ENCODE measurements around the gene TEP1. TPM values are rescaled to one million over a fixed set of nuclear protein-coding genes. Genes with fewer than 3 reads are reported as not detected.

Gene TEP1
- total RNA-seq, 2 donors from 2014 or later, result 13.1 to 17.1 TPM

GRCh38 chr14:20435582-20436362, 22.5 kb upstream of the TEP1 start, which contains the start of gene KLHL33:
KLHL33 (minus strand) TSS chr14:20436166; CDS start chr14:20435811, 355 bp downstream.
- intact Hi-C loops (cut with DNase I), result no loop called here
- peak in 1 of 2 donors; percentile 26 for ATAC-seq
- DNase-seq, result no peak

- ATAC-seq (peak; percentile 74 to 88), DNase-seq (peak; percentile 77)
- intact Hi-C loops (cut with DNase I), result no loop called here
Measured at GRCh38 chr14:20434701-20435581, 21.6 kb upstream of the TEP1 start.

DNA sequence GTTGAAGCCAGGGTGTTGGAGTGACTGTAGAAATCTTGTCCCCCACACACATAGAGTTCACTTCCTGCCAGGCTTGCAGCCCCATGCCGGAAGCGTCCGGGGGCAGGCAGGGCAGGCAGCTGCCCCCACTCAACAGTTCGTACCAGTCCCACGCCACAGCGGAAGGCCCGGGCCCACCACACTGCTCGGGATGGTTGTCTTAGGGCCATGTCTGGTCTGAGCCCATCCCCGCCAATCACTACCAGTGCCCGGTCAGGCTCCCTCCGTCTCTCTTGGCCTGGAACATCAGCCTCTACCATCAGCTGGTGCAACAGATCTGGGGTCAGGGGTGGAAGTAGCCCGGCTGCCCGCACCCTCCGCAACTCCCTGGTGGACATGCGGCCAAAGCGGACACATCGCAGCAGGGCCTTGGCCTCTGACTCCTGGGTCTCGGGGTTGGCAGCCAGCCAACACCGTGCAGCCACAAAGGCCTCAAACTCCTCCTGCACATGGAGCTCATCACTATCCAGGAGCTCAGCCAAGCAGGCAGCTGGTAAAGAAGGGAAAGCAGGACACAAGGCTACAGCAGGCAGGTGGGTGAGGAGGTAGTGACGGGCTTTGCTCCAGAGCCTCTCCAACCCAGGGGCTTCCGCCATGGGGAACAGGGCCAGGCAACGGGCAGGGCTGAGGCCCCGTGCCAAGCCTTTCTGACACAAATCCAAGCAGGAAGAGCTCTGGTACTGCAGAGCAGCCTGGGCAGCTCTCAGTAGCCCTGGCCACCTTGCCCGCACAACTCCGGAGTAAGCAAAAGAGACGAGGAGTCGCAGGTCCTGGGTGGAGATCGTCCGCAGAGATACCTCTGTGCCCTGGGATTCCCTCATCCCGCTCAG, 16.7 kb upstream of the TEP1 start:
- ATAC-seq (peak in 1 of 2 donors; percentile 6), DNase-seq (no peak)
- intact Hi-C loops (cut with DNase I), result no loop called here

DNA sequence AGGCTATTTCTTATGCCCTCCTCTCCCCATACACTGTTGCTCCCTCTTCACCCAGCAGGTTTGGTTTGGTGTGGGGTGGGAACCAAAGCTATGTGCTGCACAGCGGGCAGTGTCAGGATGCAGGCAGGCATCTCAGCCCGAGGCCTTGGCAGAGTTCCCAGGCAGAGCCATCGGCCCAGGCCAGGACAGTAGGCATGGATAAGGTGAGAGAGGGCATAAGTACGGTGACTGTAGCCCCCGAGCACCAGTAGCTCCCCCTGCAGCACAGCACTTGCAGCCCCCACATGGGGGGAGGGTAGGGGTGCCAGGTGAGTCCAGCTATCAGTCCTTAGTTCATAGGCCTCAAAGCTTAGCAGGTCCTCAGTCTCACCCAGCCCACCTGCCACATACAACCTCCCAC, 15.5 kb upstream of the TEP1 start:
- ATAC-seq (peak in 1 of 2 donors; percentile 15), DNase-seq (no peak)
- intact Hi-C loops (cut with DNase I), result no loop called here

- ATAC-seq, result no peak
- intact Hi-C loops (cut with DNase I), result no loop called here
- DNase-seq, result no peak
Measured at GRCh38 chr14:20428010-20428365, 14.7 kb upstream of the TEP1 start.

- intact Hi-C loops (cut with DNase I), result no loop called here
- DNase-seq (no peak), ATAC-seq (peak; percentile 34 to 80)
Measured at GRCh38 chr14:20427231-20428009, 14.1 kb upstream of the TEP1 start.

- ATAC-seq, result no peak
- DNase-seq, result no peak
- intact Hi-C loops (cut with DNase I), result no loop called here
Measured at GRCh38 chr14:20424851-20425250, 11.6 kb upstream of the TEP1 start.

DNA sequence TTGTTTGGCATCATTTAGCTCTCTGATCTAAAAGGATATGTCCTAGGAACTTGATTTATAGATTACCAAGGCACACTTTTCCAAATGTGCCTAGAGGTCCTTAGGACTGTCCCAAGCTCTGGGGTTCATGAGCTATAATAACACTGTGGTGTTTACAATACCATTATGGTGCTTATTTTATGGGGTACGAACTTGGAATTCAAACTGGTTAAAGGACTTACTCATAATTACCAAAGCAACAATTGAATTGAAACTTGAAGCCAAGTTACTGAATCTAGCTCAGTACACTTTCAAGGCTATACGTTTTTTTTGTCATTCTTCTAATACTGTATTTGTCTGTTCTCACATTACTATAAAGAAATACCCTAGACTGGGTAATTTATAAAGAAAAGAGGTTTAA, 9.6 kb upstream of the TEP1 start:
- intact Hi-C loops (cut with DNase I), result no loop called here
- DNase-seq, result no peak
- no peak for ATAC-seq

GRCh38 chr14:20421267-20421666, 8.0 kb upstream of the TEP1 start:
- DNase-seq (no peak), ATAC-seq (no peak)
- intact Hi-C loops (cut with DNase I), result no loop called here

GRCh38 chr14:20419419-20419818, 6.1 kb upstream of the TEP1 start:
- intact Hi-C loops (cut with DNase I), result no loop called here
- DNase-seq, result no peak
- ATAC-seq, result no peak

DNA sequence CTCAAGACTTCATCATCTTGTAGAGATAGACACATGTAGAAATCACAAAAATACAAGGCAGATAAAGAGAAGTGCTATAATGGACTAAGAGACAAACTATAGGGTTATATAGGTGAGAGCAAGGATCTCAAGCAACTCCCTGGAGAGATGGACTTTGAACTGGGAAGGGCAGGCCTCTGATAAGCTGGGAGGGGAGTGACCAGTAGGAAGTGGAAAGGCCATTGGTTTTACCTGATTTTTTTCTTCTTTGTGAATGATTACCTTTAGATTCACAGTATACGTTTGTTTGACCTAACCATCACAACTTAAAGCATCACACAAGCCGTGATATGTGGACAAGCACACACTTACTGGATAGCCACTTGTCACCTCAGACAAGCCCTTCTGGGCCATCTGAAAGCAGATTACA, 5.2 kb upstream of the TEP1 start:
- intact Hi-C loops (cut with DNase I), result no loop called here
- DNase-seq (no peak), ATAC-seq (no peak)

GRCh38 chr14:20417250-20418186, 4.2 kb upstream of the TEP1 start:
- intact Hi-C loops (cut with DNase I), result no loop called here
- ATAC-seq (no peak), DNase-seq (no peak)

DNA sequence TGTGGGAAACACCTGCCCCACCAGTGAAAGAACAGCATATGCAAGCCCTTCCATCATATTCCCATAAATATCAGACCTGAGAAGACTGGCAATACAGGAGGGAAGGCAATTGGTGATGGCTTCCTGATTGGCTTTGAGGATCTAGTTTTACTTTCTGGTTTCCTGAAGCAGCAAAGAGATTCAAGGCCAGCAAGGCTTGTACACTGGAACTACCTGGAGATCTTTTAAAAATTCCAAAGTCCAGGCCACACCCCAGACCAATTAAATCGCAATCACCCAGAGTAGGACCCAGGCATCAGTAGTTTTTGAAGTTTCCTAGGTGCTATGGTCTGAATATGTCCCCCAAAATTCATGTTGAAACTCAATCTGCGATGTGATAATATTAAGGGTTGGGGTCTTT, 2.9 kb upstream of the TEP1 start:
- DNase-seq, result no peak
- ATAC-seq, result no peak
- intact Hi-C loops (cut with DNase I), result no loop called here

DNA sequence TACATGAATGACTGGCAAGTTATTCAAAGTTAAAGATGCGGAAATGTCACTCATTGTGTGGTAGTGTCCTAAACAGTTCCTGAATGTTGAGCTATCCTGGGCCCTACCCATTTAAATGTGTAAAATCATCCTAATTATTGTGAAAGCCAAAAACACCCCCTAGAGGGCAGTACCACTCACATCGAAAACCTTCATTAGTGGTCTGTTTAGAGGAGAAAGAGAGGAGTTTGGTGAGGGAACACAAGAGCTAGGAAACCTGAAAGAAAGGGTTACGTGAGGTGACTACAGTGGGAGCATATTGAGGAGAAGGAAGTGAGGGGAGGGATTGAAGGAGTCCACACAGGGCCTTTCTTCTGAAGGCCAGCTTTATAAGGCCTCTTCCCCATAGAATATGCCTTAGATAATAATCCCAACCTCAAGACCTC, 2.5 kb upstream of the TEP1 start:
- DNase-seq (no peak), ATAC-seq (peak in 1 of 2 donors; percentile 10)
- intact Hi-C loops (cut with DNase I), result no loop called here

DNA sequence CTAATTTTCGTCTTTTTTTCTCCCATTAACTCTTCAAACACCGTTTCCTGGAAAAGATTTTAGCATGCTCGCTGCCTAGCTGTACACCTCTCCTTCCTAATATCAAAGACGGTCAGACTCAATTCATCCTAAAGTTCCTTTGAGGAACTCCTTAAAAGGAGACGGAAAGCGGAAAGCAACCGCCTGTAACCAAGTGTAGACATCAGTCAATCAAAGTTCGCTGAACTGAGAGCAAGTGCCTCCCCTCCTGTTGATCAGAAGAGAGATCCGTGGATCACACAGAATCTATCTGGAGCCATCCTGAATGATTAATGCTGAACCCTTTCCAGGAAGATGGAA, 412 bp upstream of the TEP1 start:
- no peak for DNase-seq
- peak; percentile 17 to 29 for ATAC-seq
- intact Hi-C loops (cut with DNase I), result loop anchor here (2.0 to 5.0 kb wide), 4 partner anchors 41 to 269 kb away; partner anchors contain the start of genes APEX1 (in 1 of the 2), OSGEP (in 1 of the 2) and RNASE4 (in 1 of the 2)

- DNase-seq (no peak), ATAC-seq (peak in 1 of 2 donors; percentile 9)
- intact Hi-C loops (cut with DNase I), result loop anchor here (2.0 to 5.0 kb wide), 4 partner anchors 42 to 270 kb away; partner anchors contain the start of genes APEX1 (in 1 of the 2), OSGEP (in 1 of the 2) and RNASE4 (in 1 of the 2)
Measured at GRCh38 chr14:20412411-20412810, 890 bp downstream of the TEP1 start.

DNA sequence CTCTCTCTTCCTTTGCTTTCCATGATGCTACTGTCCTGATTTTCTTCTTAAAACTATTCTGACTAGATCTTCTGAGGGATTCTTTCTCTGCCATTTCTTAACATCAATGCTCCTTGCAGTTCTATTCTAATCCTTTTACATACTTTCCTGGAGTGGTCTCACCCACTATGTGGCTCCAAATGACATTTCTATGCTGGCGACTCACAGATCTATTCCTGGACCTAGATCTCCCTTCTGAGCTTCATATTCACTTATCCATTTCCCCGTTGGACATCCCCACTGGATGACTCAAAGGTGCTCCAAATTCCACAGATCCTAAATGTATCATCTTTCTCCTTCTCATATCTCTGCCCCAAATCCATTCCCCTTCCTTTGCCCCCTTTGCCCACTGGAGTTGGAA, 4.1 kb downstream of the TEP1 start:
- intact Hi-C loops (cut with DNase I), result no loop called here
- ATAC-seq, result no peak

More for the DNA sequence above, 4.1 kb downstream of the TEP1 start:
- no peak for DNase-seq
